Gastroesophageal sphincter (tissue), 3 donors: ENCODE measurements around the gene WSB2.

ENCODE experiments used
- CTCF ChIP-seq, 4 experiments: fragments of 200-600 bp in 2 of 4; fragments of 450-650 bp in 2 of 4; sonication (generic) in 1 of 4; IDR thresholded peaks; one replicate each; pipeline ENCODE4 v1.5.1; 2017 to 2019; ENCODE audit warnings: antibody characterized with exemption in 4 of 4, mild to moderate bottlenecking in 2 of 4, moderate library complexity in 2 of 4
- POLR2AphosphoS5 ChIP-seq: sonication (generic); formaldehyde crosslinking; IDR thresholded peaks from one replicate; pipeline ENCODE4 v1.6.1; 2017; ENCODE audit warnings: antibody characterized with exemption

GRCh38 chr12:118107011-118107410, 46.0 kb upstream of the WSB2 start:
- TF ChIP-seq CTCF (IDR thresholded peaks at IDR 0.05) (no peak), POLR2AphosphoS5 (no peak)
